ENCODE data around the gene PRIMPOL.

PRIMPOL gene

DNA sequence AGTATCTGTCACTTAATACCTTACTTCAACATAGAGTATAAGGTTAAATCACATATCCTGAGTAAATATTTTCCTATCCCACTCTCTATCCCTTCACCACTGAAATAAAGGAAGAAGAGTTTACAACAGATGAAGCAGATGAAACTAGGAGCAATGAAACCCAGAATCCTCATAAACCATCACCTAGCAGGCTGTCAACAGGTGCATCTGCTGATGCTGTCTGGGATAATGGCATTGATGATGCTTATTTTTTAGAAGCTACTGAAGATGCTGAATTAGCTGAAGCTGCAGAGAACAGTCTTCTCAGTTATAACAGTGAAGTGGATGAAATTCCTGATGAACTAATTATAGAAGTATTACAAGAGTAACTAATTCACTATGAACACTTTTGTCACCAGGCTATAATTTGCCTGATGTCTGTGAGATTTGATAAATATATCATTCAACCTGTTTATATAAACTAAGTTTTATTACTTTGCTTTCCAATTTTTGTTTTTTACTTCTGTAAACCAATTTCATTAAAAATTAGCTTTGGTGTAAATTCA, 44.9 kb downstream of the PRIMPOL start:
- peaks cover 59% of the 10 kb centered on the region for H3K36me3 ChIP-seq (ENCODE audit: control insufficient read depth, low read length)

DNA sequence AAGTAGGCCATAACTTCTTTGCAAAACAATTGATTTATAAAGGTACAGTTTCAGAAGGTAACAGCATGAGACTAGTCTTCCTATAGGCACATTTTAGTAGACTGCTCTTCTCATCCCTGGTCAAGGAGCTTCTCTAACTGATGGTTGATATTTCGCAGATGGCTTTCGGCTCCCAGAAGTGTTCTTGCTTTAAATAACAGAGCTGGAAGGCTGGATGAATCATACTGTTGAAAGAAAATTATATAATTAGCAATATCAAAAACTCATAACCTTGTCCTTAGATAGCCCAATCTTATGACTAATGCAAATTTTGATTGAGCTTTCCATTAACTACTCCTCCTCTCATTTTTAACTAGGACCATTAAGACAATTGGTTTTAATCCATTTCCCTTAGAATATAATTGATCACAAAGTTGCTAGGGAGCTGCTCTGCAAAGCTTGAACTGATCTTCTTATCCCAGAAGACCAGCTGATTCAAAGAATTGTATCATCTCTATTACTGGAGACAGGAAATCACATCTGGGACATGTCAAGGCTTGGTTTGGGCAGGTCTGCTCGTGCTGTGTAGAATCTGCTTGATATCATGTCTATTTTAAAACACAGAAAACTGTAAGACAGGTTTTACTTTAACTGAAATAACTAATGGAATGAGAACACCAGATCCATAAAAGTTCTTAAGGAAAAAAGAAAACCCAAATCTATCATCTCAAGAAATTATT, 45.8 kb downstream of the PRIMPOL start:
- H3K36me3 ChIP-seq (ENCODE audit: control insufficient read depth, low read length) = peaks cover 63% of the 10 kb centered on the region
- H3K27me3 ChIP-seq (ENCODE audit: control insufficient read depth, low read length) = no peaks in the 10 kb centered on the region
- TF ChIP-seq, protein P1, sequence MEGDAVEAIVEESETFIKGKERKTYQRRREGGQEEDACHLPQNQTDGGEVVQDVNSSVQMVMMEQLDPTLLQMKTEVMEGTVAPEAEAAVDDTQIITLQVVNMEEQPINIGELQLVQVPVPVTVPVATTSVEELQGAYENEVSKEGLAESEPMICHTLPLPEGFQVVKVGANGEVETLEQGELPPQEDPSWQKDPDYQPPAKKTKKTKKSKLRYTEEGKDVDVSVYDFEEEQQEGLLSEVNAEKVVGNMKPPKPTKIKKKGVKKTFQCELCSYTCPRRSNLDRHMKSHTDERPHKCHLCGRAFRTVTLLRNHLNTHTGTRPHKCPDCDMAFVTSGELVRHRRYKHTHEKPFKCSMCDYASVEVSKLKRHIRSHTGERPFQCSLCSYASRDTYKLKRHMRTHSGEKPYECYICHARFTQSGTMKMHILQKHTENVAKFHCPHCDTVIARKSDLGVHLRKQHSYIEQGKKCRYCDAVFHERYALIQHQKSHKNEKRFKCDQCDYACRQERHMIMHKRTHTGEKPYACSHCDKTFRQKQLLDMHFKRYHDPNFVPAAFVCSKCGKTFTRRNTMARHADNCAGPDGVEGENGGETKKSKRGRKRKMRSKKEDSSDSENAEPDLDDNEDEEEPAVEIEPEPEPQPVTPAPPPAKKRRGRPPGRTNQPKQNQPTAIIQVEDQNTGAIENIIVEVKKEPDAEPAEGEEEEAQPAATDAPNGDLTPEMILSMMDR (IDR thresholded peaks at IDR 0.05; ENCODE audit: low read depth, low read length, poor library complexity, severe bottlenecking) = no peak
- no peak for TF ChIP-seq EZH2phosphoT487 (IDR thresholded peaks at IDR 0.05; ENCODE audit: borderline replicate concordance, low read length)
- peaks cover 26% of the 10 kb centered on the region; the same call in 1 of the 2 replicates for H3F3A ChIP-seq (ENCODE audit: control insufficient read depth, insufficient read depth)
- H4K20me1 ChIP-seq (ENCODE audit: control insufficient read depth, insufficient read depth, low read depth, low read length) = no peaks in the 10 kb centered on the region
- no peak overlapping the region for H3K4me3 ChIP-seq (ENCODE audit: low read length)
- no peaks in the 10 kb centered on the region for H3K9me3 ChIP-seq (ENCODE audit: control insufficient read depth, insufficient read depth, low read length)
- no peak overlapping the region for H3K27ac ChIP-seq (ENCODE audit: low read depth, low read length)
- H3K4me2 ChIP-seq (ENCODE audit: low read length) = no peak overlapping the region
- no peaks in the 10 kb centered on the region for H3K4me1 ChIP-seq (ENCODE audit: control insufficient read depth, low read length)
- no peaks in the 10 kb centered on the region for H3K9me2 ChIP-seq (replicated peaks; ENCODE audit: control insufficient read depth, low read length)
- H3K79me2 ChIP-seq (ENCODE audit: control insufficient read depth, low read length) = no peaks in the 10 kb centered on the region

More for the DNA sequence above, 44.9 kb downstream of the PRIMPOL start:
- H3F3A ChIP-seq (ENCODE audit: control insufficient read depth, insufficient read depth) = peaks cover 26% of the 10 kb centered on the region; the same call in 1 of the 2 replicates
- no peak for TF ChIP-seq EZH2phosphoT487 (IDR thresholded peaks at IDR 0.05; ENCODE audit: borderline replicate concordance, low read length)
- no peak overlapping the region for H3K27ac ChIP-seq (ENCODE audit: low read depth, low read length)
- no peaks in the 10 kb centered on the region for H3K9me3 ChIP-seq (ENCODE audit: control insufficient read depth, insufficient read depth, low read length)
- no peak overlapping the region for H3K4me2 ChIP-seq (ENCODE audit: low read length)
- H4K20me1 ChIP-seq (ENCODE audit: control insufficient read depth, insufficient read depth, low read depth, low read length) = no peaks in the 10 kb centered on the region
- no peaks in the 10 kb centered on the region for H3K9me2 ChIP-seq (replicated peaks; ENCODE audit: control insufficient read depth, low read length)
- no peaks in the 10 kb centered on the region for H3K4me1 ChIP-seq (ENCODE audit: control insufficient read depth, low read length)
- H3K79me2 ChIP-seq (ENCODE audit: control insufficient read depth, low read length) = no peaks in the 10 kb centered on the region
- no peak overlapping the region for H3K4me3 ChIP-seq (ENCODE audit: low read length)
- no peaks in the 10 kb centered on the region for H3K27me3 ChIP-seq (ENCODE audit: control insufficient read depth, low read length)

DNA sequence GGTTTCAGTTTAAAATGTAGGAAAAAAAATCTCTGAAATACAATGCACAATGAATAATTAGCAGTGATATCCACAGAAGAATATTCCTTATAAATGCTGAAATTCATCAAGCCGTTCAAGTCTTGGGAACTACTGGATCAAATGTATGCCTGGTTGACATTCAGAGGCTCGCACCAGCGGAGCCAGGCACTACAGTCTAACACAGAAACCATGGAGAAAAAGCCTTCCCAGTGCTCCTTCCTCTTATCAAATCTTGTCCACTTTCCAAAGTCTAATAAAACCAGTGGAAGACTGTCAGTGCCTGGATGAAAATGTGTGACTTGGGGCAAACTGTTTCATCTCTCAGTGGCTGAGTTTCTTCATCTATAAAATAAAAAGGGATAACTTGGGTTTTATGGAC, 48.4 kb downstream of the PRIMPOL start:
- Histone ChIP-seq H3K4me1 (ENCODE audit: control insufficient read depth, low read length) (no peaks in the 10 kb centered on the region), H3F3A (ENCODE audit: control insufficient read depth, insufficient read depth) (peaks cover 16% of the 10 kb centered on the region; the same call in 1 of the 2 replicates), H3K27ac (ENCODE audit: low read depth, low read length) (no peak overlapping the region), H3K27me3 (ENCODE audit: control insufficient read depth, low read length) (no peaks in the 10 kb centered on the region), H3K36me3 (ENCODE audit: control insufficient read depth, low read length) (peaks cover 79% of the 10 kb centered on the region), H3K9me2 (replicated peaks; ENCODE audit: control insufficient read depth, low read length) (no peaks in the 10 kb centered on the region), H4K20me1 (ENCODE audit: control insufficient read depth, insufficient read depth, low read depth, low read length) (no peaks in the 10 kb centered on the region), H3K9me3 (ENCODE audit: control insufficient read depth, insufficient read depth, low read length) (no peaks in the 10 kb centered on the region), H3K79me2 (ENCODE audit: control insufficient read depth, low read length) (no peaks in the 10 kb centered on the region), H3K4me2 (ENCODE audit: low read length) (no peak overlapping the region), H3K4me3 (ENCODE audit: low read length) (no peak overlapping the region)
- TF ChIP-seq EZH2phosphoT487 (IDR thresholded peaks at IDR 0.05; ENCODE audit: borderline replicate concordance, low read length) = no peak
- TF ChIP-seq, protein P1 (IDR thresholded peaks at IDR 0.05; ENCODE audit: low read depth, low read length, poor library complexity, severe bottlenecking) = no peak

DNA sequence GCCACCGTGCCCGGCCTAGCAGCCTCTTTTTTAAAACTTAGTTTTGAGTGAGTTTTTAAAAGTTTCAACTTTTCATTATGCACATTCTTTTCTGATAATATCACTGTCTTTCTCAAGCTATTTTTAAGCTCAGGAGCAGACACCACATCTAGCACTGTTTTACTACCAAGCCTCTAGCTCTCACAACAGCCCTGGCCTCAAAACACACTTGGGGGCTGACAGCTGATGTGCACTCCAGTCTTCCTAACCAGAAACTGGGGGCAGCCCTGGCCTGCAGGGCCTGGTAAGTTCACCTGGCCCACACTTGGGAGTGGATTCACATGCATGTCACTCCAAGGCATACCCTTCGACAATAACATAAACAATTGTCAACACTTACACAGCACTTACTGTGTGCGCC, 50.4 kb downstream of the PRIMPOL start:
- H3K4me3 ChIP-seq (ENCODE audit: low read length) = no peak overlapping the region
- peaks cover 79% of the 10 kb centered on the region for H3K36me3 ChIP-seq (ENCODE audit: control insufficient read depth, low read length)
- H4K20me1 ChIP-seq (ENCODE audit: control insufficient read depth, insufficient read depth, low read depth, low read length) = no peaks in the 10 kb centered on the region
- no peak for TF ChIP-seq EZH2phosphoT487 (IDR thresholded peaks at IDR 0.05; ENCODE audit: borderline replicate concordance, low read length)
- TF ChIP-seq, protein P1 (IDR thresholded peaks at IDR 0.05; ENCODE audit: low read depth, low read length, poor library complexity, severe bottlenecking) = no peak
- H3K79me2 ChIP-seq (ENCODE audit: control insufficient read depth, low read length) = 0 out of 2 replicates have a peak, but pooled peaks cover 1% of the 10 kb centered on the region
- no peak overlapping the region for H3K27ac ChIP-seq (ENCODE audit: low read depth, low read length)
- H3F3A ChIP-seq (ENCODE audit: control insufficient read depth, insufficient read depth) = peaks cover 7% of the 10 kb centered on the region; the same call in 1 of the 2 replicates
- no peaks in the 10 kb centered on the region for H3K27me3 ChIP-seq (ENCODE audit: control insufficient read depth, low read length)
- no peaks in the 10 kb centered on the region for H3K4me1 ChIP-seq (ENCODE audit: control insufficient read depth, low read length)
- H3K9me3 ChIP-seq (ENCODE audit: control insufficient read depth, insufficient read depth, low read length) = no peaks in the 10 kb centered on the region
- no peak overlapping the region for H3K4me2 ChIP-seq (ENCODE audit: low read length)
- no peaks in the 10 kb centered on the region for H3K9me2 ChIP-seq (replicated peaks; ENCODE audit: control insufficient read depth, low read length)

Measured in DOHH2 (cell line).